Breast epithelium (tissue), 3 donors: ENCODE data around the gene GALNT1.

Experiments used
- CTCF ChIP-seq, 3 donors: fragments of 450-650 bp; IDR thresholded peaks; one replicate each; pipeline ENCODE4 v1.5.1; 2016 to 2017; ENCODE audit warnings: antibody characterized with exemption in 3 of 3, mild to moderate bottlenecking in 3 of 3, moderate library complexity in 3 of 3
- POLR2A ChIP-seq: fragments of 450-650 bp; IDR thresholded peaks from one replicate; pipeline ENCODE4 v1.6.1; 2016; ENCODE audit warnings: antibody characterized with exemption, mild to moderate bottlenecking, moderate library complexity

GRCh38 chr18:35717182-35717581 is 135.6 kb downstream of the GALNT1 start:
- TF ChIP-seq CTCF (IDR thresholded peaks at IDR 0.05) (no peak), POLR2A (no peak)
